HepG2 (cell line): Measurements from ENCODE around the gene TBXA2R. TPM values are rescaled to one million over a fixed set of nuclear protein-coding genes. Genes with fewer than 3 reads are reported as not detected.

Experiments
- BORCS8-MEF2B ChIP-seq: sonication (generic); formaldehyde crosslinking; IDR thresholded peaks from 2 replicates; pipeline ENCODE4 v1.8.0; 2022; ENCODE audit warnings: mild to moderate bottlenecking, missing genetic modification reagents
- KLF9 ChIP-seq: IDR thresholded peaks from 2 replicates; pipeline ENCODE4 v1.6.1; 2016; ENCODE audit warnings: low read depth
- MEF2D ChIP-seq: sonication (generic); formaldehyde crosslinking; IDR thresholded peaks from 2 replicates; pipeline ENCODE4 v1.5.1; 2020; ENCODE audit warnings: mild to moderate bottlenecking, missing genetic modification reagents
- RBFOX2 ChIP-seq: fragments of 200-400 bp; formaldehyde crosslinking; IDR thresholded peaks from 2 replicates; pipeline ENCODE4 v1.6.1; 2017; ENCODE audit warnings: low read depth, mild to moderate bottlenecking, low read length
- ZNF275 ChIP-seq: sonication (generic); formaldehyde crosslinking; IDR thresholded peaks from 2 replicates; pipeline ENCODE4 v1.8.0; 2022; ENCODE audit warnings: missing genetic modification reagents, mild to moderate bottlenecking, inconsistent platforms, borderline replicate concordance
- ZNF280D ChIP-seq: sonication (generic); formaldehyde crosslinking; IDR thresholded peaks from 2 replicates; pipeline ENCODE4 v1.5.1; 2020; ENCODE audit warnings: mild to moderate bottlenecking, missing genetic modification reagents
- polyA plus RNA-seq, 8 experiments: library from polyadenylated mRNA; depleted of rRNA in 3 of 8; stranded (reverse) in 7 of 8; unstranded in 1 of 8; fragments of >200 nt; fragmentation: Illumina TruSeq in 4 of 8; extraction: Trizol in 4 of 8; gene quantifications; 2 replicates each; pipeline versions ENCODE4 v1.2.1 to v1.2.3, GENCODE V29; 2011 to 2016; ENCODE audit warnings: low read depth in 4 of 8, missing spikeins in 1 of 8, mixed read lengths in 1 of 8; ENCODE audit not compliant: insufficient read depth in 1 of 8
- total RNA-seq, 5 experiments: library from RNA; depleted of rRNA; stranded (reverse); fragments of >200 nt; fragmentation: Illumina TruSeq; extraction: Trizol; gene quantifications; 2 replicates each; pipeline ENCODE4 v1.2.3, GENCODE V29; 2016; ENCODE audit warnings: low read depth in 1 of 5
- TF ChIP-seq, protein P1 (sequence below): sonication (generic); formaldehyde crosslinking; conservative IDR thresholded peaks from 2 replicates; pipeline ENCODE4 v1.4.0; 2020; ENCODE audit warnings: missing genetic modification reagents

TBXA2R gene
- total and polyA plus RNA-seq, 2 of the 13 experiments (the other 11 are each of a cell fraction or from before 2014, with no cell fraction given) = 0.09 TPM; not detected in 1

DNA sequence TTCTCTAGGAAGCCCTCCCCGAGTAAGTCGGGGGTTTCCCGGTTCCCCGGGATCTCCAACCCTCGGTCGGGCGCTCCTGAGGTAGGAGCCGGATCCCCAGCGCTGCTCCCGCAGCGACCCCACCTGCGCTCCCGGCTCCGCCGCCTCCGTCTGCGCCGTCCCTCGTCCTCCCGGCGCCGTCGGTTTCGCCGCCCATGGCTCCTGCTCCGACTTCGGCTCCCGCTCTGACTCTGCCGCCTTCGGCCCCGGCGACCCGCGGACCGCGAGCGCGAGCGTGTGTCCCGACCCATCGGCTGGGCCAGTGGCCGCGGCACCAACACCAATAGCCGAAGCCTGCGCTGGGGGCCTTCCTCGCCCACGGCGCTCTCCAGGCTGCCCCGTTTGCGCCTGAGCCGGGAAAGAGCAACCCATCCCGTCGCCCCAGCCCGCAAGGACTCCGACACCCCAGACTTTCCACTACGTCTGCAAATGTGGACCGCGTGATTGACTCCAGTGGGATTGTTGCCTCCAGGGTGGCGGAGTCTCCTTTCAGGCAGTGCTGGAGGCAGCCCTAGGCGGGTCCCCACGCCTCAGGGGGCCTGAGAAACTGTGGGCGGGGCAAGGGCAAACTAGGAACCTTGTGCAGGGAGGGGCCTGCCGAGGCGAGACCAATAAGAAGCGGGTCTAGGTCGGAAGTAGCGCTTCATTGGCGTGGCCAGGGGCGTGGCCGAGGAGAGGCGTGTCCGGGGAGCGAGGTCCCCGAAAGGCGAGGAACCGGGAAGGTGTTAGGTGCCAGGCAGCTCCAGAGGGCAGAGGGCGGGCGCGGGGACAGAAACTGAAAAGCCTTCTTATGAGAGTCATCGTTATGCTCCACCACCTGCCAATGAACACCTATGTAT lies 20.0 kb upstream of the TBXA2R start, which contains the start of gene CACTIN (continued):
- TF ChIP-seq ZNF275 (CRISPR knock-in tag) = peak; percentile 60; the same call in 1 of the 2 replicates
- no peak for TF ChIP-seq KLF9
- peak; percentile 91 for TF ChIP-seq RBFOX2
- TF ChIP-seq ZNF280D (CRISPR knock-in tag) = no peak
- TF ChIP-seq MEF2D (CRISPR knock-in tag) = peak; percentile 12; the same call in 1 of the 2 replicates
- TF ChIP-seq, protein P1, sequence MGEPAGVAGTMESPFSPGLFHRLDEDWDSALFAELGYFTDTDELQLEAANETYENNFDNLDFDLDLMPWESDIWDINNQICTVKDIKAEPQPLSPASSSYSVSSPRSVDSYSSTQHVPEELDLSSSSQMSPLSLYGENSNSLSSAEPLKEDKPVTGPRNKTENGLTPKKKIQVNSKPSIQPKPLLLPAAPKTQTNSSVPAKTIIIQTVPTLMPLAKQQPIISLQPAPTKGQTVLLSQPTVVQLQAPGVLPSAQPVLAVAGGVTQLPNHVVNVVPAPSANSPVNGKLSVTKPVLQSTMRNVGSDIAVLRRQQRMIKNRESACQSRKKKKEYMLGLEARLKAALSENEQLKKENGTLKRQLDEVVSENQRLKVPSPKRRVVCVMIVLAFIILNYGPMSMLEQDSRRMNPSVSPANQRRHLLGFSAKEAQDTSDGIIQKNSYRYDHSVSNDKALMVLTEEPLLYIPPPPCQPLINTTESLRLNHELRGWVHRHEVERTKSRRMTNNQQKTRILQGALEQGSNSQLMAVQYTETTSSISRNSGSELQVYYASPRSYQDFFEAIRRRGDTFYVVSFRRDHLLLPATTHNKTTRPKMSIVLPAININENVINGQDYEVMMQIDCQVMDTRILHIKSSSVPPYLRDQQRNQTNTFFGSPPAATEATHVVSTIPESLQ (CRISPR knock-in tag) = no peak
- peak; percentile 26; the same call in 1 of the 2 replicates for TF ChIP-seq BORCS8-MEF2B
- TF ChIP-seq, all 625 proteins: peak for 275
